ENCODE measurements around the gene MAGI1.

Gene MAGI1

GRCh38 chr3:65687741-65688140, 351.0 kb downstream of the MAGI1 start:
- DNase-seq: no peak

GRCh38 chr3:65685621-65686235, 353.0 kb downstream of the MAGI1 start:
- DNase-seq: no peak

GRCh38 chr3:65678516-65678915, 360.2 kb downstream of the MAGI1 start:
- no peak for DNase-seq

- no peak for DNase-seq
Measured at GRCh38 chr3:65677486-65678010, 361.2 kb downstream of the MAGI1 start.

- no peak for DNase-seq
Measured at GRCh38 chr3:65676580-65676979, 362.1 kb downstream of the MAGI1 start.

GRCh38 chr3:65675011-65675410, 363.7 kb downstream of the MAGI1 start:
- no peak for DNase-seq

GRCh38 chr3:65674226-65674625, 364.5 kb downstream of the MAGI1 start:
- DNase-seq: no peak

GRCh38 chr3:65672871-65673815, 365.6 kb downstream of the MAGI1 start:
- DNase-seq: no peak

GRCh38 chr3:65672061-65672460, 366.7 kb downstream of the MAGI1 start:
- no peak for DNase-seq

- no peak for DNase-seq
Measured at GRCh38 chr3:65671004-65671403, 367.7 kb downstream of the MAGI1 start.

GRCh38 chr3:65669163-65669875, 369.4 kb downstream of the MAGI1 start:
- DNase-seq: no peak

- DNase-seq: no peak
Measured at GRCh38 chr3:65667963-65668362, 370.8 kb downstream of the MAGI1 start.

GRCh38 chr3:65666448-65667091, 372.1 kb downstream of the MAGI1 start:
- DNase-seq: no peak

- DNase-seq: no peak
Measured at GRCh38 chr3:65665915-65666314, 372.8 kb downstream of the MAGI1 start.

GRCh38 chr3:65664931-65665330, 373.8 kb downstream of the MAGI1 start:
- no peak for DNase-seq

- no peak for DNase-seq
Measured at GRCh38 chr3:65664446-65664845, 374.3 kb downstream of the MAGI1 start.

- DNase-seq: no peak
Measured at GRCh38 chr3:65662095-65662494, 376.6 kb downstream of the MAGI1 start.

- no peak for DNase-seq
Measured at GRCh38 chr3:65660000-65660598, 378.6 kb downstream of the MAGI1 start.

GRCh38 chr3:65659396-65659795, 379.3 kb downstream of the MAGI1 start:
- DNase-seq: no peak

- DNase-seq: no peak
Measured at GRCh38 chr3:65658401-65658800, 380.3 kb downstream of the MAGI1 start.

GRCh38 chr3:65655061-65655460, 383.7 kb downstream of the MAGI1 start:
- DNase-seq: no peak

GRCh38 chr3:65653731-65654130, 385.0 kb downstream of the MAGI1 start:
- no peak for DNase-seq

Measured in activated T-cell treated with anti-CD3 and anti-CD28 coated beads for 4 hours (primary cell).